Esophagus squamous epithelium (tissue), 5 donors: Measurements from ENCODE around the gene SNRPB. TPM values are rescaled to one million over a fixed set of nuclear protein-coding genes. Genes with fewer than 3 reads are reported as not detected.

ENCODE experiments used
- DNase-seq: peaks from one replicate; lab custom pipeline; 2025; lab: John Stamatoyannopoulos, UW
- H3K27ac ChIP-seq, 4 donors: fragments of 200-600 bp; sonication (generic); one replicate each; pipeline ENCODE4 v1.5.1; 2016 to 2019; ENCODE audit warnings: mild to moderate bottlenecking in 1 of 4
- H3K27me3 ChIP-seq, 4 donors: fragments of 200-600 bp; sonication (generic); 1 replicate in 3 of 4; 2 replicates in 1 of 4; pipeline versions ENCODE4 v1.5.1 to v1.6.0; 2017 to 2021; ENCODE audit warnings: antibody characterized with exemption in 1 of 4
- H3K36me3 ChIP-seq, 3 donors: fragments of 200-600 bp; sonication (generic); one replicate each; pipeline ENCODE4 v1.5.1; 2016 to 2019
- H3K4me1 ChIP-seq, 3 donors: fragments of 200-600 bp; sonication (generic); one replicate each; pipeline ENCODE4 v1.5.1; 2017 to 2019
- H3K4me3 ChIP-seq, 4 donors: fragments of 200-600 bp; sonication (generic); 1 replicate in 3 of 4; 2 replicates in 1 of 4; pipeline ENCODE4 v1.5.1; 2016 to 2019; ENCODE audit warnings: mild to moderate bottlenecking in 2 of 4, moderate library complexity in 1 of 4
- H3K9me3 ChIP-seq, 3 donors: fragments of 200-600 bp; sonication (generic); one replicate each; pipeline ENCODE4 v1.5.1; 2016 to 2019
- POLR2A ChIP-seq, 4 donors: fragments of 450-650 bp; IDR thresholded peaks; one replicate each; pipeline ENCODE4 v1.6.1; 2017; ENCODE audit warnings: antibody characterized with exemption in 4 of 4, mild to moderate bottlenecking in 4 of 4, moderate library complexity in 3 of 4
- WGBS, 2 donors: methylation state at CpG; one replicate each; pipeline ENCODE4 v1.1.5; 2018; 5-methylcytosine and 5-hydroxymethylcytosine counted together
- intact Hi-C: fragments of 100-400 bp; cut with DNase I; formaldehyde crosslinking; loops from one replicate; pipeline ENCODE4 v1.15.0; 2022
- total RNA-seq, 4 donors: library from RNA; depleted of rRNA; stranded (reverse); fragments of >200 nt; gene quantifications; one replicate each; pipeline ENCODE4 v1.1.0, GENCODE V29; 2016
- TF ChIP-seq, protein P1 (sequence below), 6 experiments: fragments of 450-650 bp in 4 of 6; fragments of 200-600 bp in 2 of 6; sonication (generic) in 2 of 6; IDR thresholded peaks; one replicate each; pipeline ENCODE4 v1.5.1; 2016 to 2019; ENCODE audit warnings: antibody characterized with exemption in 6 of 6, mild to moderate bottlenecking in 4 of 6, moderate library complexity in 4 of 6
- donor health status: DM: yes; HTN: yes; CAD: no.

SNRPB gene
- total RNA-seq, 4 donors from 2014 or later: 244 to 393 (median 277) TPM

DNA sequence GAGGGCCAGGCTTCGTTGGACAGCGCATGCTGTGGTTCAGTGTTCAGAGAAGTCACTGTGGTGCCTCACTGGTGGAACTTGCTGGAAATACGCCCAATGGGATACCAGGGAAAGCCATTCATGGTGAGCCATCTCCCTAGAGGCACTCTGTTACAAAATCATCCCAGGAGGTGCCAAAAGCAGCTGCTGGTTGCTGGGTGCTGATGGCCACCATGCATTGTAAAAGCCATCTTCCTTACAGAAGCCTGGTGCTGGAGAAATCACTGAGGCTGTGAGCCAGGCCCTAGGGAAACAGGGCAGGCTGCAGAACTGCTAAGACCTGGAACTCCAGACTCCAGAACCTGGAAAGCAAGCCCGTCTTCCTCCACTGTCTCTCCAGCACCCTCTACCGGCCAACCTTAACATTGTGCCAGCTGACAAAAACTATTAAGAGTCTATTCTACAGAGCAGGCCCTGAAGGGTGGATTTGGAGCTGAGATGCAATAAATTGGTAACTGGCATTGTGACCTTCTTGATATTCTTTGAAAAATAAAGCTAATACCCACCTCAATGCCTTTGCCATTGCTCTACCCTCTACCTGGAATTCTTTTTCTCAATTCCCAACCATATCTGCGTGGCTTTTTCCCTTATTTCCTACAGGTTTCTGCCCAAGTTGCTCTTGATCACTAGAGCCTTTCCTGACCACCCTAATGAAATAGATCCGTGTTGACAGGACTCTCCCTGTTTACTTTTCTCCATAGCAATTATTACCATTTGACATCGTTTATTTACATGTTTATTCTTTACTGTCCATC is 18.5 kb downstream of the SNRPB start:
- WGBS, 2 donors: 39 to 56% methylated on average over 7 to 8 of the region's 8 CpGs
- peak overlapping the region in 2 of 4 donors; percentile 28 to 32 for H3K27ac ChIP-seq
- no peaks in the 10 kb centered on the region for H3K36me3 ChIP-seq
- no peak overlapping the region for H3K4me3 ChIP-seq
- no peak for DNase-seq
- no peak for TF ChIP-seq POLR2A (IDR thresholded peaks at IDR 0.05)
- TF ChIP-seq, protein P1, sequence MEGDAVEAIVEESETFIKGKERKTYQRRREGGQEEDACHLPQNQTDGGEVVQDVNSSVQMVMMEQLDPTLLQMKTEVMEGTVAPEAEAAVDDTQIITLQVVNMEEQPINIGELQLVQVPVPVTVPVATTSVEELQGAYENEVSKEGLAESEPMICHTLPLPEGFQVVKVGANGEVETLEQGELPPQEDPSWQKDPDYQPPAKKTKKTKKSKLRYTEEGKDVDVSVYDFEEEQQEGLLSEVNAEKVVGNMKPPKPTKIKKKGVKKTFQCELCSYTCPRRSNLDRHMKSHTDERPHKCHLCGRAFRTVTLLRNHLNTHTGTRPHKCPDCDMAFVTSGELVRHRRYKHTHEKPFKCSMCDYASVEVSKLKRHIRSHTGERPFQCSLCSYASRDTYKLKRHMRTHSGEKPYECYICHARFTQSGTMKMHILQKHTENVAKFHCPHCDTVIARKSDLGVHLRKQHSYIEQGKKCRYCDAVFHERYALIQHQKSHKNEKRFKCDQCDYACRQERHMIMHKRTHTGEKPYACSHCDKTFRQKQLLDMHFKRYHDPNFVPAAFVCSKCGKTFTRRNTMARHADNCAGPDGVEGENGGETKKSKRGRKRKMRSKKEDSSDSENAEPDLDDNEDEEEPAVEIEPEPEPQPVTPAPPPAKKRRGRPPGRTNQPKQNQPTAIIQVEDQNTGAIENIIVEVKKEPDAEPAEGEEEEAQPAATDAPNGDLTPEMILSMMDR (IDR thresholded peaks at IDR 0.05): peak; percentile 56 to 89 (median 76)
- H3K4me1 ChIP-seq: peaks cover 4 to 26% (median 6%) of the 10 kb centered on the region in 3 donors
- H3K27me3 ChIP-seq: no peaks in the 10 kb centered on the region
- intact Hi-C loops: loop anchor here (10.0 kb wide), 1 partner anchor 247 kb away; no protein-coding TSS in a partner anchor
- no peaks in the 10 kb centered on the region for H3K9me3 ChIP-seq

- Histone ChIP-seq H3K27me3 (no peaks in the 10 kb centered on the region), H3K9me3 (no peaks in the 10 kb centered on the region), H3K27ac (peak overlapping the region in 2 of 4 donors; percentile 28 to 32), H3K4me3 (no peak overlapping the region), H3K4me1 (peaks cover 4 to 26% (median 6%) of the 10 kb centered on the region in 3 donors), H3K36me3 (no peaks in the 10 kb centered on the region)
- TF ChIP-seq POLR2A (IDR thresholded peaks at IDR 0.05): no peak
- TF ChIP-seq, protein P1 (IDR thresholded peaks at IDR 0.05): no peak
- intact Hi-C loops: loop anchor here (10.0 kb wide), 1 partner anchor 247 kb away; no protein-coding TSS in a partner anchor
- WGBS, 2 donors: 40 to 56% methylated on average over 5 of the region's 5 CpGs
- no peak for DNase-seq
Measured at GRCh38 chr20:2451422-2451821, 19.2 kb downstream of the SNRPB start.

DNA sequence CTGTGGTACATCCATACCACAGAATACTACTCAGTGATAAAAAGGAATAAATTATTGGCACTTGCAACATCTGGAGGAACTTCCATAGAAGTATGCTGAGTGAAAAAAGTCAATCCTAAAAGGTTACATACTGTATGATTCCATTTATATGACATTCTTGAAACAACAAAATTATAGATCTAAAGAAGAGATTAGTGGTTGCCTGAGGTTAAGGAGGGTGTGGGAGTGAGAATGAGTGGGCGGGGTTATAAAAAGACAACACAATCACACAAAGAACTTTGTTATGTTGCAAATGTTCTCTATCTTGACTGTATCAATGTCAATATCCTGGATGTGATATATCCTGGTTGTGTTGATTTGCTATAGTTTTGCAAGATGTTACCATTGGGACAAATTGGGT is 21.2 kb downstream of the SNRPB start:
- intact Hi-C loops: no loop called here
- H3K4me3 ChIP-seq: no peak overlapping the region
- no peaks in the 10 kb centered on the region for H3K36me3 ChIP-seq
- no peaks in the 10 kb centered on the region for H3K9me3 ChIP-seq
- H3K4me1 ChIP-seq: peaks cover 4 to 22% (median 6%) of the 10 kb centered on the region in 3 donors
- WGBS, 2 donors: 82 to 92% methylated on average over 1 of the region's 1 CpG
- no peaks in the 10 kb centered on the region for H3K27me3 ChIP-seq
- DNase-seq: no peak
- TF ChIP-seq, protein P1 (IDR thresholded peaks at IDR 0.05): no peak
- no peak for TF ChIP-seq POLR2A (IDR thresholded peaks at IDR 0.05)
- H3K27ac ChIP-seq: no peak overlapping the region

DNA sequence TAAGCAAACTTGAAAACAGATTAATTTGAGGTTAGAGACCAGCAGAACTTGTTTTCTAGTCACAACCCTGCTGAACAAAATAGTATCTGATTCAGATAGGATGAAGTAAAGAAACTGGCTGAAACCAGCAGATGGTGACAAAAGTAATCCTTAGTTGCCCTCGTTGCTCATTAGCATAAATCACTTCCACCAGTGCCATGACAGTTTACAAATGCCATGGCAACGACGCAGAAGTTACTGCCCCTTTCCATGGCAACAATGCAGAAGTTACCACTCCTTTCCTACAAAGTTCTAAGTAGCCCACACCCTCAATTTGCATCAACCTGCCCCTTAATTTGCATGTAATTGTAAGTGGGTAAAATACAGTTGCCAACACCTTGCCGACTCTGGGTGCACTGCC is 23.7 kb downstream of the SNRPB start:
- intact Hi-C loops: no loop called here
- no peak for DNase-seq
- no peak overlapping the region for H3K4me3 ChIP-seq
- H3K27me3 ChIP-seq: no peaks in the 10 kb centered on the region
- H3K9me3 ChIP-seq: no peaks in the 10 kb centered on the region
- peaks cover 3 to 16% (median 4%) of the 10 kb centered on the region in 3 donors for H3K4me1 ChIP-seq
- WGBS, 2 donors: 51 to 74% methylated on average over 3 to 4 of the region's 4 CpGs
- TF ChIP-seq POLR2A (IDR thresholded peaks at IDR 0.05): no peak
- TF ChIP-seq, protein P1 (IDR thresholded peaks at IDR 0.05): no peak
- H3K27ac ChIP-seq: peak overlapping the region in 1 of 4 donors; percentile 26
- H3K36me3 ChIP-seq: no peaks in the 10 kb centered on the region

GRCh38 chr20:2431185-2431584 is 39.4 kb downstream of the SNRPB start:
- WGBS, 2 donors: 19 to 31% methylated on average over 1 of the region's 1 CpG
- Histone ChIP-seq H3K4me3 (no peak overlapping the region), H3K4me1 (no peaks in the 10 kb centered on the region), H3K9me3 (no peaks in the 10 kb centered on the region), H3K36me3 (no peaks in the 10 kb centered on the region), H3K27me3 (peaks cover 0 to 8% (median 0%) of the 10 kb centered on the region in 4 donors), H3K27ac (no peak overlapping the region)
- DNase-seq: no peak
- TF ChIP-seq POLR2A (IDR thresholded peaks at IDR 0.05): no peak
- TF ChIP-seq, protein P1 (IDR thresholded peaks at IDR 0.05): no peak
- intact Hi-C loops: no loop called here
